GM12878 (cell line): ENCODE results near the gene DACH2. TPM values are rescaled to one million over a fixed set of nuclear protein-coding genes. Genes with fewer than 3 reads are reported as not detected.

Source experiments
- ATAC-seq: fragments of 200-7000 bp; cut with Tn5 transposase; 3 replicates; pipeline ENCODE4 v1.9.1; 2020; ENCODE audit warnings: mild to moderate bottlenecking, moderate library complexity
- BruUV-seq: library from RNA; stranded (reverse); fragments of 400-500 nt; replicated peaks from 2 replicates; lab custom pipeline; 2021; lab: Mats Ljungman, UMichigan
- CTCF ChIA-PET: fragments of 300-600 bp; sonication (Branson Sonifier 250); formaldehyde crosslinking; extraction: SDS; loops from one replicate; lab custom pipeline; 2021; ENCODE audit warnings: inconsistent platforms; lab: Yijun Ruan, JAX
- POLR2A ChIA-PET: fragments of 350-600 bp; formaldehyde crosslinking; extraction: SDS; loops from one replicate; lab custom pipeline; 2021; ENCODE audit warnings: inconsistent platforms; lab: Charles Lee
- RAD21 ChIA-PET: fragments of 300-600 bp; sonication (Branson Sonifier 250); formaldehyde crosslinking; loops from one replicate; lab custom pipeline; 2023; ENCODE audit warnings: antibody characterized with exemption; ENCODE audit not compliant: unreplicated experiment; lab: Charles Lee
- SMC1A ChIA-PET: fragments of 300-600 bp; sonication (Branson Sonifier 250); formaldehyde crosslinking; loops from one replicate; lab custom pipeline; 2023; ENCODE audit not compliant: unreplicated experiment, uncharacterized antibody; lab: Charles Lee
- DNase-seq: peaks from one replicate; pipeline ENCODE4 v3.0.0-alpha.2; 2011; ENCODE audit warnings: low read depth, low spot score
- FAIRE-seq: peaks from 3 replicates; lab custom pipeline; 2011; peaks lifted over from hg19 to GRCh38; lab: Jason Lieb, UNC
- H2AFZ ChIP-seq: 2 replicates; pipeline ENCODE4 v1.6.0; 2011; ENCODE audit warnings: low read depth, low read length, control low read depth; ENCODE audit not compliant: control insufficient read depth
- H3K27ac ChIP-seq: 2 replicates; pipeline ENCODE4 v1.5.1; 2011; ENCODE audit warnings: control low read depth; ENCODE audit not compliant: control insufficient read depth, insufficient read depth
- H3K27me3 ChIP-seq, 2 experiments: replicated peaks in 1 of 2; 2 replicates each; pipeline versions ENCODE4 v1.6.0 to v1.6.1; 2011; ENCODE audit warnings: low read length in 1 of 2; ENCODE audit not compliant: control insufficient read depth in 2 of 2, insufficient read depth in 2 of 2
- H3K36me3 ChIP-seq, 2 experiments: 2 replicates each; pipeline ENCODE4 v1.5.1; 2011; ENCODE audit warnings: low read length in 1 of 2; ENCODE audit not compliant: control insufficient read depth in 2 of 2, insufficient read depth in 2 of 2
- H3K4me1 ChIP-seq: 2 replicates; pipeline ENCODE4 v1.6.1; 2011; ENCODE audit warnings: mild to moderate bottlenecking, low read length, moderate library complexity, mixed read lengths; ENCODE audit not compliant: control insufficient read depth, insufficient read depth
- H3K4me2 ChIP-seq: 2 replicates; pipeline ENCODE4 v1.6.0; 2011; ENCODE audit warnings: control low read depth; ENCODE audit not compliant: control insufficient read depth, insufficient read depth
- H3K4me3 ChIP-seq: fragments of 200-600 bp; sonication (generic); 2 replicates; pipeline ENCODE4 v1.5.1; 2016
- H3K79me2 ChIP-seq: 2 replicates; pipeline ENCODE4 v1.6.0; 2011; ENCODE audit warnings: low read length; ENCODE audit not compliant: control insufficient read depth, insufficient read depth
- H3K9ac ChIP-seq: 2 replicates; pipeline ENCODE4 v1.8.0; 2011; ENCODE audit warnings: low read length, control low read depth, mixed read lengths; ENCODE audit not compliant: control insufficient read depth, insufficient read depth
- H3K9me3 ChIP-seq: replicated peaks from 3 replicates; pipeline ENCODE4 v1.5.1; 2011; ENCODE audit warnings: mild to moderate bottlenecking, low read length; ENCODE audit not compliant: control insufficient read depth, insufficient read depth
- H4K20me1 ChIP-seq: 2 replicates; pipeline ENCODE4 v1.6.0; 2011; ENCODE audit not compliant: control insufficient read depth, insufficient read depth
- CBFB ChIP-seq: IDR thresholded peaks from 2 replicates; pipeline ENCODE4 v1.6.1; 2016; ENCODE audit warnings: antibody characterized with exemption, low read depth
- CREM ChIP-seq: IDR thresholded peaks from 2 replicates; pipeline ENCODE4 v1.6.1; 2014; ENCODE audit warnings: antibody characterized with exemption, low read depth
- E4F1 ChIP-seq: fragments of 450-650 bp; IDR thresholded peaks from 2 replicates; pipeline ENCODE4 v1.6.1; 2018; ENCODE audit warnings: borderline replicate concordance, mild to moderate bottlenecking; ENCODE audit not compliant: partially characterized antibody
- ELK1 ChIP-seq: IDR thresholded peaks from 2 replicates; pipeline ENCODE4 v1.6.1; 2012; ENCODE audit warnings: low read depth, low read length, improper control_type of control experiment
- ETV6 ChIP-seq, 2 experiments: fragments of 450-650 bp in 1 of 2; IDR thresholded peaks in 1 of 2; conservative IDR thresholded peaks in 1 of 2; 2 replicates each; pipeline ENCODE4 v1.6.1; 2014; ENCODE audit warnings: antibody characterized with exemption in 1 of 2, borderline replicate concordance in 1 of 2, low read depth in 1 of 2, mild to moderate bottlenecking in 1 of 2, moderate library complexity in 1 of 2
- MTA2 ChIP-seq: fragments of 450-650 bp; IDR thresholded peaks from 2 replicates; pipeline ENCODE4 v1.6.1; 2016; ENCODE audit warnings: low read depth, mild to moderate bottlenecking, moderate library complexity
- MYC ChIP-seq: IDR thresholded peaks from 2 replicates; pipeline ENCODE4 v1.6.1; 2011; ENCODE audit warnings: mild to moderate bottlenecking, low read length, moderate library complexity, inconsistent platforms; ENCODE audit not compliant: insufficient read depth, insufficient replicate concordance, insufficient read length, severe bottlenecking
- NKRF ChIP-seq: fragments of 450-650 bp; conservative IDR thresholded peaks from 2 replicates; pipeline ENCODE4 v1.6.1; 2017; ENCODE audit warnings: mild to moderate bottlenecking, moderate library complexity
- RAD21 ChIP-seq: IDR thresholded peaks from 2 replicates; pipeline ENCODE4 v1.6.1; 2011; ENCODE audit warnings: mild to moderate bottlenecking, low read depth, low read length, moderate library complexity; ENCODE audit not compliant: insufficient read depth
- RELB ChIP-seq: fragments of 450-650 bp; IDR thresholded peaks from 2 replicates; pipeline ENCODE4 v1.6.1; 2017; ENCODE audit warnings: low read depth, mild to moderate bottlenecking, moderate library complexity
- SMARCA5 ChIP-seq: fragments of 450-650 bp; IDR thresholded peaks from 2 replicates; pipeline ENCODE4 v1.6.1; 2017; ENCODE audit warnings: mild to moderate bottlenecking
- SP1 ChIP-seq: IDR thresholded peaks from one replicate; pipeline ENCODE4 v1.6.1; 2011; ENCODE audit warnings: low read depth, low read length
- WGBS: methylation state at CpG from one replicate; pipeline ENCODE4 v1.1.6; 2016; ENCODE audit warnings: low lambda C conversion rate; ENCODE audit not compliant: insufficient replicate concordance, insufficient coverage; ENCODE audit errors: missing lambda C conversion rate; 5-methylcytosine and 5-hydroxymethylcytosine counted together
- in situ Hi-C: fragments of 300-500 bp; cut with MboI; formaldehyde crosslinking; loops from 9 replicates; pipeline ENCODE4 v1.14.3; 2018; ENCODE audit warnings: mixed read lengths
- intact Hi-C: fragments of 100-400 bp; cut with micrococcal nuclease; formaldehyde crosslinking; loops from one replicate; pipeline ENCODE4 v1.14.2; 2022; ENCODE audit not compliant: unreplicated experiment
- polyA plus RNA-seq, 11 experiments: library from polyadenylated mRNA; depleted of rRNA in 4 of 11; unstranded in 6 of 11; stranded (reverse) in 5 of 11; fragments of >200 nt; fragmentation: Nextera tagmentation in 4 of 11; fragmentation: Illumina TruSeq in 1 of 11; extraction: Ambion mirVana in 4 of 11; extraction: Trizol in 1 of 11; gene quantifications; 1 replicate in 1 of 11; 2 replicates in 10 of 11; pipeline versions ENCODE4 v1.2.1 to v1.2.3, GENCODE V29; 2011 to 2016; ENCODE audit warnings: inconsistent platforms in 2 of 11, missing spikeins in 2 of 11, low read depth in 1 of 11
- total RNA-seq, 4 experiments: library from RNA; depleted of rRNA in 3 of 4; stranded (reverse); fragments of >200 nt in 3 of 4; fragmentation: Illumina TruSeq in 1 of 4; extraction: Trizol in 1 of 4; gene quantifications; 2 replicates each; pipeline versions ENCODE4 v1.2.1 to v1.2.3, GENCODE V29; 2013 to 2021

DACH2 gene
- total and polyA plus RNA-seq, 10 of the 15 experiments (the other 5 are each of a cell fraction or from before 2014, with no cell fraction given): 0.03 to 0.19 (median 0.07) TPM; not detected in 6

- TF ChIP-seq NKRF (no peak), E4F1 (no peak), RELB (no peak), CBFB (no peak), MYC (no peak)
These were observed 259.1 kb downstream of the DACH2 start (continued) for GRCh38 chrX:86407371-86407770.

GRCh38 chrX:86421771-86422170 lies 273.5 kb downstream of the DACH2 start:
- no peaks in the 10 kb centered on the region for H3K9me3 ChIP-seq
- in situ Hi-C loops (no loop called here), intact Hi-C loops (no loop called here)
- H3K36me3 ChIP-seq: no peaks in the 10 kb centered on the region
- H2AFZ ChIP-seq: no peak overlapping the region
- POLR2A ChIA-PET: no interaction called here
- SMC1A ChIA-PET: no interaction called here
- H3K4me3 ChIP-seq: no peak overlapping the region
- H3K27me3 ChIP-seq: no peaks in the 10 kb centered on the region
- RAD21 ChIA-PET: no interaction called here
- no peaks in the 10 kb centered on the region for H3K4me1 ChIP-seq
- CTCF ChIA-PET: no interaction called here
- 80% methylated on average over 1 of the region's 1 CpG for WGBS
- FAIRE-seq (no peak), DNase-seq (no peak), ATAC-seq (no peak)
- no peaks in the 10 kb centered on the region for H4K20me1 ChIP-seq
- H3K9ac ChIP-seq: no peak overlapping the region
- no peaks in the 10 kb centered on the region for H3K79me2 ChIP-seq
- H3K4me2 ChIP-seq: no peak overlapping the region
- BruUV-seq: no TSS peak
- no peak overlapping the region for H3K27ac ChIP-seq
- TF ChIP-seq RAD21: no peak
- no peak for TF ChIP-seq SP1
- no peak for TF ChIP-seq ETV6 (conservative IDR thresholded peaks at IDR 0.05 in 1 of 2, IDR thresholded peaks at IDR 0.05 in 1 of 2; ENCODE audit: borderline replicate concordance in 1 of 2, low read depth in 1 of 2)
- no peak for TF ChIP-seq RELB
- no peak for TF ChIP-seq SMARCA5
- TF ChIP-seq CREM: no peak
- no peak for TF ChIP-seq ELK1
- no peak for TF ChIP-seq MTA2
